Measurements from ENCODE around the gene PAPPA2. TPM values are rescaled to one million over a fixed set of nuclear protein-coding genes. Genes with fewer than 3 reads are reported as not detected.

The PAPPA2 gene
- total and polyA plus RNA-seq, 10 of the 15 experiments (the other 5 are each of a cell fraction or from before 2014, with no cell fraction given): under 0.01 to 0.06 (median 0.03) TPM; not detected in 7

DNA sequence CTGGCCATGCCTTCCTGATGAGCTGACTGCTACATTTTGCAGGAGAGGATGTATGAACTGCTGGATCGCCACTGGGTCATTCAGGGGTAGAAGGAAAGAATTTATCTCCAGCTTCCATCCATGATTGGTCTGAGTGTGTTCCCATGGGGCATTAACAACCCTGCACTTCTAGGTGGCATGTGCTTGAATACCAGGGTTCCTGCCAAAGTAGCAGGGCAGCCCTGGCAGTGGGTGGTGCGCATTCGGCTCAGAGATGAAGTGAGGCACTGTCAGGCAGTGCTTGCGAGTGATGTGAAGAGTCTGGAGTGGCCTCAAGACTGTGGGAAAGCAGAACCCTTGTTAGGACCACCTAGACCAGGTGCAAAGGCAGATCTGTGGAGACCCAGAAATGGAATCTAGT, 406.6 kb downstream of the PAPPA2 start:
- Histone ChIP-seq H2AFZ (ENCODE audit: control insufficient read depth, low read depth, low read length) (no peak overlapping the region), H3K4me2 (ENCODE audit: control insufficient read depth, insufficient read depth) (no peak overlapping the region), H3K4me1 (ENCODE audit: control insufficient read depth, insufficient read depth, low read length) (no peaks in the 10 kb centered on the region), H3K27me3 (replicated peaks in 1 of 2; ENCODE audit: control insufficient read depth in 2 of 2, insufficient read depth in 2 of 2, low read length in 1 of 2) (no peaks in the 10 kb centered on the region), H3K79me2 (ENCODE audit: control insufficient read depth, insufficient read depth, low read length) (no peaks in the 10 kb centered on the region), H4K20me1 (ENCODE audit: control insufficient read depth, insufficient read depth) (no peaks in the 10 kb centered on the region), H3K4me3 (no peak overlapping the region), H3K9ac (ENCODE audit: control insufficient read depth, insufficient read depth, low read length) (no peak overlapping the region), H3K9me3 (replicated peaks; ENCODE audit: control insufficient read depth, insufficient read depth, low read length) (no peaks in the 10 kb centered on the region), H3K36me3 (ENCODE audit: control insufficient read depth in 2 of 2, insufficient read depth in 2 of 2, low read length in 1 of 2) (no peaks in the 10 kb centered on the region), H3K27ac (ENCODE audit: control insufficient read depth, insufficient read depth) (no peak overlapping the region)
- POLR2A ChIA-PET: no interaction called here
- WGBS (ENCODE audit: insufficient coverage, insufficient replicate concordance, low lambda C conversion rate, missing lambda C conversion rate): 48% methylated on average over 4 of the region's 4 CpGs
- CTCF ChIA-PET: no interaction called here
- ATAC-seq (no peak), DNase-seq (ENCODE audit: low read depth, low spot score) (no peak), FAIRE-seq (no peak)
- intact Hi-C loops (cut with micrococcal nuclease; ENCODE audit: unreplicated experiment): no loop called here
- BruUV-seq (replicated peaks): no TSS peak
- RAD21 ChIA-PET (ENCODE audit: unreplicated experiment): no interaction called here
- TF ChIP-seq ETV6 (conservative IDR thresholded peaks at IDR 0.05 in 1 of 2, IDR thresholded peaks at IDR 0.05 in 1 of 2; ENCODE audit: borderline replicate concordance in 1 of 2, low read depth in 1 of 2): no peak
- TF ChIP-seq PKNOX1 (IDR thresholded peaks at IDR 0.05): no peak
- no peak for TF ChIP-seq HDGF (IDR thresholded peaks at IDR 0.05)
- TF ChIP-seq ZBED1 (IDR thresholded peaks at IDR 0.05; ENCODE audit: borderline replicate concordance): no peak
- in situ Hi-C loops (cut with MboI): no loop called here
- SMC1A ChIA-PET (ENCODE audit: uncharacterized antibody, unreplicated experiment): no interaction called here

GRCh38 chr1:176876966-176877515, 414.1 kb downstream of the PAPPA2 start:
- CTCF ChIA-PET: interaction anchor here (4.9 kb wide), 1 partner anchor 317 kb away, joined by 47 read pairs; no protein-coding TSS in a partner anchor

More at GRCh38 chr1:176876966-176877515, 414.1 kb downstream of the PAPPA2 start:
- ATAC-seq: no peak
- Histone ChIP-seq H3K79me2 (ENCODE audit: control insufficient read depth, insufficient read depth, low read length) (no peaks in the 10 kb centered on the region), H3K4me1 (ENCODE audit: control insufficient read depth, insufficient read depth, low read length) (no peaks in the 10 kb centered on the region), H3K27me3 (replicated peaks in 1 of 2; ENCODE audit: control insufficient read depth in 2 of 2, insufficient read depth in 2 of 2, low read length in 1 of 2) (peaks cover 0 to 3% of the 10 kb centered on the region in 2 experiments; a peak in 2 of 4 replicates), H3K4me2 (ENCODE audit: control insufficient read depth, insufficient read depth) (no peak overlapping the region), H3K36me3 (ENCODE audit: control insufficient read depth in 2 of 2, insufficient read depth in 2 of 2, low read length in 1 of 2) (no peaks in the 10 kb centered on the region), H4K20me1 (ENCODE audit: control insufficient read depth, insufficient read depth) (no peaks in the 10 kb centered on the region), H3K27ac (ENCODE audit: control insufficient read depth, insufficient read depth) (no peak overlapping the region), H3K9ac (ENCODE audit: control insufficient read depth, insufficient read depth, low read length) (no peak overlapping the region), H2AFZ (ENCODE audit: control insufficient read depth, low read depth, low read length) (no peak overlapping the region), H3K9me3 (replicated peaks; ENCODE audit: control insufficient read depth, insufficient read depth, low read length) (no peaks in the 10 kb centered on the region), H3K4me3 (no peak overlapping the region)
- intact Hi-C loops (cut with micrococcal nuclease; ENCODE audit: unreplicated experiment) (no loop called here), in situ Hi-C loops (cut with MboI) (no loop called here)
- POLR2A ChIA-PET: no interaction called here
- DNase-seq (ENCODE audit: low read depth, low spot score): no peak
- RAD21 ChIA-PET (ENCODE audit: unreplicated experiment): no interaction called here
- TF ChIP-seq EZH2 (IDR thresholded peaks at IDR 0.05; ENCODE audit: borderline replicate concordance, control insufficient read depth, low read depth, low read length) (no peak), ZNF384 (IDR thresholded peaks at IDR 0.05; ENCODE audit: borderline replicate concordance, low read depth, low read length) (no peak), CHD2 (IDR thresholded peaks at IDR 0.05; ENCODE audit: borderline replicate concordance, low read depth, low read length) (no peak), SPI1 (IDR thresholded peaks at IDR 0.05; ENCODE audit: borderline replicate concordance, insufficient read depth, low read depth, low read length) (no peak), SP1 (IDR thresholded peaks at IDR 0.05; ENCODE audit: low read depth, low read length) (no peak), ATF7 (IDR thresholded peaks at IDR 0.05; ENCODE audit: low read depth) (no peak), FOXM1 (IDR thresholded peaks at IDR 0.05; ENCODE audit: low read depth, low read length) (no peak)
- SMC1A ChIA-PET (ENCODE audit: uncharacterized antibody, unreplicated experiment): interaction anchor here (1.2 kb wide), 1 partner anchor 316 kb away, joined by 3 read pairs; no protein-coding TSS in a partner anchor
- WGBS (ENCODE audit: insufficient coverage, insufficient replicate concordance, low lambda C conversion rate, missing lambda C conversion rate): 26% methylated on average over 4 of the region's 4 CpGs
- BruUV-seq (replicated peaks): no TSS peak
- no peak for FAIRE-seq
